Smooth muscle cell (in vitro differentiated cells): ENCODE results near the gene MANF. TPM values are rescaled to one million over a fixed set of nuclear protein-coding genes. Genes with fewer than 3 reads are reported as not detected.

Experiments used
- DNase-seq: peaks from one replicate; lab custom pipeline; 2025; ENCODE audit not compliant: unreplicated experiment; lab: John Stamatoyannopoulos, UW
- H2AFZ ChIP-seq: fragments of 200-600 bp; sonication (generic); 2 replicates; pipeline ENCODE4 v1.6.0; 2016; ENCODE audit warnings: antibody characterized with exemption, low read depth, mild to moderate bottlenecking
- H3F3A ChIP-seq: fragments of 200-600 bp; sonication (generic); 2 replicates; pipeline ENCODE4 v1.6.0; 2017; ENCODE audit warnings: antibody characterized with exemption, low read depth
- H3K27ac ChIP-seq: fragments of 200-600 bp; sonication (generic); 2 replicates; pipeline ENCODE4 v1.5.1; 2016; ENCODE audit warnings: low read depth, mild to moderate bottlenecking
- H3K27me3 ChIP-seq: fragments of 200-600 bp; sonication (generic); 2 replicates; pipeline ENCODE4 v1.6.1; 2016; ENCODE audit warnings: low read depth, mild to moderate bottlenecking
- H3K36me3 ChIP-seq: fragments of 200-600 bp; sonication (generic); 2 replicates; pipeline ENCODE4 v1.5.1; 2016; ENCODE audit warnings: low read depth
- H3K4me1 ChIP-seq: fragments of 200-600 bp; sonication (generic); 2 replicates; pipeline ENCODE4 v1.5.1; 2016; ENCODE audit warnings: low read depth
- H3K4me2 ChIP-seq: fragments of 200-600 bp; sonication (generic); 2 replicates; pipeline ENCODE4 v1.6.0; 2016; ENCODE audit warnings: mild to moderate bottlenecking
- H3K4me3 ChIP-seq: fragments of 200-600 bp; sonication (generic); 2 replicates; pipeline ENCODE4 v1.5.1; 2016; ENCODE audit warnings: mild to moderate bottlenecking
- H3K79me2 ChIP-seq: fragments of 200-600 bp; sonication (generic); 2 replicates; pipeline ENCODE4 v1.6.0; 2016; ENCODE audit warnings: low read depth, mild to moderate bottlenecking
- H3K9ac ChIP-seq: fragments of 200-600 bp; sonication (generic); 2 replicates; pipeline ENCODE4 v1.6.0; 2016; ENCODE audit warnings: low read depth
- H3K9me3 ChIP-seq: fragments of 200-600 bp; sonication (generic); replicated peaks from 2 replicates; pipeline ENCODE4 v1.5.1; 2016; ENCODE audit warnings: low read depth
- H4K20me1 ChIP-seq: fragments of 200-600 bp; sonication (generic); 2 replicates; pipeline ENCODE4 v1.6.0; 2016; ENCODE audit warnings: low read depth
- CTCF ChIP-seq: fragments of 200-600 bp; sonication (generic); IDR thresholded peaks from 2 replicates; pipeline ENCODE4 v1.5.1; 2017; ENCODE audit warnings: borderline replicate concordance, mild to moderate bottlenecking, antibody characterized with exemption; ENCODE audit not compliant: insufficient read depth, poor library complexity, severe bottlenecking
- WGBS: methylation state at CpG from one replicate; pipeline ENCODE4 v1.1.7; 2016; ENCODE audit warnings: low lambda C conversion rate; 5-methylcytosine and 5-hydroxymethylcytosine counted together
- polyA plus RNA-seq: library from polyadenylated mRNA; unstranded; fragments of >200 nt; fragmentation: Nextera tagmentation; extraction: Ambion mirVana; gene quantifications from 2 replicates; pipeline ENCODE4 v1.2.1, GENCODE V29; 2016
- total RNA-seq: library from RNA; depleted of rRNA; stranded (reverse); fragments of >200 nt; gene quantifications from 2 replicates; pipeline ENCODE4 v1.2.3, GENCODE V29; 2014

The MANF gene
- total and polyA plus RNA-seq, 2 experiments from 2014 or later, result 135 to 191 TPM

- peaks cover 14% of the 10 kb centered on the region for H3K79me2 ChIP-seq
- no peaks in the 10 kb centered on the region for H3F3A ChIP-seq
- H3K4me3 ChIP-seq, result no peak overlapping the region
- 95% methylated on average over 8 of the region's 8 CpGs for WGBS
- no peak overlapping the region for H2AFZ ChIP-seq
- peaks cover 5% of the 10 kb centered on the region for H3K4me1 ChIP-seq
- no peak overlapping the region for H3K4me2 ChIP-seq
- H3K36me3 ChIP-seq, result no peaks in the 10 kb centered on the region
- H3K27ac ChIP-seq, result no peak overlapping the region
- DNase-seq, result no peak
- H3K27me3 ChIP-seq, result no peaks in the 10 kb centered on the region
- no peaks in the 10 kb centered on the region for H3K9me3 ChIP-seq
- no peak overlapping the region for H3K9ac ChIP-seq
- no peaks in the 10 kb centered on the region for H4K20me1 ChIP-seq
- TF ChIP-seq CTCF, result no peak
These were observed 5.2 kb upstream of the MANF start for GRCh38 chr3:51379746-51380455.

GRCh38 chr3:51380601-51381332 is 4.3 kb upstream of the MANF start:
- Histone ChIP-seq H3K36me3 (no peaks in the 10 kb centered on the region), H3K27me3 (no peaks in the 10 kb centered on the region), H3K4me1 (peaks cover 5% of the 10 kb centered on the region), H3K4me3 (no peak overlapping the region), H3K79me2 (peaks cover 21% of the 10 kb centered on the region), H3K27ac (no peak overlapping the region), H4K20me1 (peaks cover under 1% of the 10 kb centered on the region), H3K4me2 (no peak overlapping the region), H3K9me3 (no peaks in the 10 kb centered on the region), H2AFZ (no peak overlapping the region), H3K9ac (no peak overlapping the region), H3F3A (no peaks in the 10 kb centered on the region)
- TF ChIP-seq CTCF, result no peak
- DNase-seq, result no peak
- 91% methylated on average over 15 of the region's 15 CpGs for WGBS

- DNase-seq, result no peak
- no peak for TF ChIP-seq CTCF
- Histone ChIP-seq H4K20me1 (peaks cover 6% of the 10 kb centered on the region), H3K9ac (no peak overlapping the region), H3F3A (peaks cover 4% of the 10 kb centered on the region), H3K4me2 (no peak overlapping the region), H3K4me3 (no peak overlapping the region), H2AFZ (no peak overlapping the region), H3K79me2 (peaks cover 26% of the 10 kb centered on the region), H3K27ac (no peak overlapping the region), H3K27me3 (no peaks in the 10 kb centered on the region), H3K4me1 (peaks cover 10% of the 10 kb centered on the region), H3K9me3 (no peaks in the 10 kb centered on the region), H3K36me3 (no peaks in the 10 kb centered on the region)
- WGBS, result 99% methylated on average over 18 of the region's 18 CpGs
These were observed 3.8 kb upstream of the MANF start for GRCh38 chr3:51381333-51381705.
